H9 (cell line): Measurements from ENCODE around the gene TTLL1. TPM values are rescaled to one million over a fixed set of nuclear protein-coding genes. Genes with fewer than 3 reads are reported as not detected.

Experiments
- DNase-seq: peaks from one replicate; pipeline ENCODE4 v3.0.0-alpha.2; 2017
- H2AFZ ChIP-seq: one replicate; pipeline ENCODE4 v1.6.1; 2013; ENCODE audit warnings: mild to moderate bottlenecking, low read length, control low read depth, moderate library complexity
- H2AK5ac ChIP-seq: 2 replicates; pipeline ENCODE4 v1.6.1; 2013; ENCODE audit warnings: low read length, control low read depth, mixed read lengths; ENCODE audit not compliant: insufficient read length
- H2BK120ac ChIP-seq: one replicate; pipeline ENCODE4 v1.6.1; 2013; ENCODE audit warnings: low read depth, mild to moderate bottlenecking, low read length, control low read depth, inconsistent platforms; ENCODE audit not compliant: poor library complexity, severe bottlenecking
- H2BK12ac ChIP-seq: 2 replicates; pipeline ENCODE4 v1.6.1; 2013; ENCODE audit warnings: low read length, control low read depth, mixed read lengths, low read depth; ENCODE audit not compliant: insufficient read length
- H2BK15ac ChIP-seq: 2 replicates; pipeline ENCODE4 v1.6.1; 2013; ENCODE audit warnings: low read depth, low read length, control low read depth
- H2BK20ac ChIP-seq: one replicate; pipeline ENCODE4 v1.6.1; 2013; ENCODE audit warnings: low read depth, mild to moderate bottlenecking, low read length, control low read depth, inconsistent platforms; ENCODE audit not compliant: poor library complexity, severe bottlenecking
- H2BK5ac ChIP-seq: 2 replicates; pipeline ENCODE4 v1.6.1; 2013; ENCODE audit warnings: low read length, control low read depth, mixed read lengths; ENCODE audit not compliant: insufficient read length
- H3K14ac ChIP-seq: 2 replicates; pipeline ENCODE4 v1.6.1; 2013; ENCODE audit warnings: low read length, control low read depth; ENCODE audit not compliant: insufficient read depth
- H3K18ac ChIP-seq: 2 replicates; pipeline ENCODE4 v1.6.1; 2013; ENCODE audit warnings: low read depth, mild to moderate bottlenecking, mixed read lengths, low read length, control low read depth; ENCODE audit not compliant: insufficient read length
- H3K23ac ChIP-seq: 2 replicates; pipeline ENCODE4 v1.6.1; 2013; ENCODE audit warnings: low read length, control low read depth, mixed read lengths, low read depth; ENCODE audit not compliant: insufficient read length
- H3K23me2 ChIP-seq: 2 replicates; pipeline ENCODE4 v1.6.1; 2013; ENCODE audit warnings: low read depth, mild to moderate bottlenecking, mixed read lengths, low read length, control low read depth; ENCODE audit not compliant: insufficient read length, poor library complexity, severe bottlenecking
- H3K27ac ChIP-seq: 2 replicates; pipeline ENCODE4 v1.5.1; 2013; ENCODE audit warnings: low read length, control low read depth, mixed read lengths, low read depth; ENCODE audit not compliant: insufficient read length
- H3K27me3 ChIP-seq: 2 replicates; pipeline ENCODE4 v1.6.1; 2013; ENCODE audit warnings: low read length, control low read depth, inconsistent platforms; ENCODE audit not compliant: insufficient read depth
- H3K4ac ChIP-seq: 2 replicates; pipeline ENCODE4 v1.6.1; 2013; ENCODE audit warnings: low read depth, mild to moderate bottlenecking, control low read depth, inconsistent platforms, low read length, moderate library complexity
- H3K4me1 ChIP-seq: 2 replicates; pipeline ENCODE4 v1.6.1; 2013; ENCODE audit warnings: low read length, control low read depth, inconsistent platforms; ENCODE audit not compliant: insufficient read depth
- H3K4me2 ChIP-seq: 2 replicates; pipeline ENCODE4 v1.6.1; 2013; ENCODE audit warnings: low read length, control low read depth, mixed read lengths; ENCODE audit not compliant: insufficient read length, insufficient read depth
- H3K56ac ChIP-seq: 2 replicates; pipeline ENCODE4 v1.6.1; 2013; ENCODE audit warnings: low read depth, mild to moderate bottlenecking, mixed read lengths, low read length, control low read depth; ENCODE audit not compliant: insufficient read length
- H3K79me1 ChIP-seq: 2 replicates; pipeline ENCODE4 v1.6.1; 2013; ENCODE audit warnings: low read depth, mild to moderate bottlenecking, moderate library complexity, low read length, control low read depth, inconsistent platforms; ENCODE audit not compliant: insufficient read depth, poor library complexity, severe bottlenecking
- H3K79me2 ChIP-seq: 2 replicates; pipeline ENCODE4 v1.6.1; 2013; ENCODE audit warnings: low read length, control low read depth, inconsistent platforms; ENCODE audit not compliant: insufficient read depth
- H3K9ac ChIP-seq: 2 replicates; pipeline ENCODE4 v1.6.1; 2013; ENCODE audit warnings: low read length, control low read depth, mixed read lengths; ENCODE audit not compliant: insufficient read length; ENCODE audit errors: extremely low read depth
- H3K9me3 ChIP-seq: one replicate; pipeline ENCODE4 v1.6.1; 2013; ENCODE audit warnings: low read depth, low read length, inconsistent platforms; ENCODE audit not compliant: control insufficient read depth
- H3T11ph ChIP-seq: one replicate; pipeline ENCODE4 v1.6.1; 2013; ENCODE audit warnings: mild to moderate bottlenecking, low read length, control low read depth, inconsistent platforms
- H4K20me1 ChIP-seq: one replicate; pipeline ENCODE4 v1.6.1; 2013; ENCODE audit not compliant: control insufficient read depth, insufficient read length, insufficient read depth
- H4K5ac ChIP-seq: 2 replicates; pipeline ENCODE4 v1.6.1; 2013; ENCODE audit warnings: low read depth, mild to moderate bottlenecking, mixed read lengths, low read length, control low read depth; ENCODE audit not compliant: insufficient read length
- H4K8ac ChIP-seq: replicated peaks from 2 replicates; pipeline ENCODE4 v1.6.1; 2013; ENCODE audit warnings: low read length, control low read depth, mixed read lengths, low read depth; ENCODE audit not compliant: insufficient read length
- H4K91ac ChIP-seq: 2 replicates; pipeline ENCODE4 v1.6.1; 2013; ENCODE audit warnings: low read depth, mild to moderate bottlenecking, moderate library complexity, mixed read lengths, low read length, control low read depth; ENCODE audit not compliant: insufficient read length
- H3K27ac Mint-ChIP-seq, 3 experiments: 2 replicates in 2 of 3; 3 replicates in 1 of 3; pipeline ENCODE4 v1.8.0; 2020 to 2021; ENCODE audit warnings: mixed read lengths in 3 of 3, mild to moderate bottlenecking in 1 of 3, moderate library complexity in 1 of 3
- H3K27me3 Mint-ChIP-seq: 2 replicates; pipeline ENCODE4 v1.8.0; 2021; ENCODE audit warnings: low read depth, mild to moderate bottlenecking, moderate library complexity, mixed read lengths
- H3K36me3 Mint-ChIP-seq, 3 experiments: 2 replicates in 2 of 3; 3 replicates in 1 of 3; pipeline ENCODE4 v1.8.0; 2020 to 2021; ENCODE audit warnings: low read depth in 3 of 3, mixed read lengths in 3 of 3; ENCODE audit not compliant: insufficient read depth in 1 of 3
- H3K4me1 Mint-ChIP-seq, 2 experiments: 2 replicates each; pipeline ENCODE4 v1.8.0; 2020; ENCODE audit warnings: mixed read lengths in 2 of 2
- H3K4me3 Mint-ChIP-seq, 2 experiments: 2 replicates in 1 of 2; 3 replicates in 1 of 2; pipeline ENCODE4 v1.8.0; 2020 to 2021; ENCODE audit warnings: mild to moderate bottlenecking in 2 of 2, mixed read lengths in 2 of 2, moderate library complexity in 1 of 2
- H3K9me3 Mint-ChIP-seq, 2 experiments: 2 replicates in 1 of 2; 3 replicates in 1 of 2; pipeline ENCODE4 v1.8.0; 2020; ENCODE audit warnings: mild to moderate bottlenecking in 2 of 2, mixed read lengths in 2 of 2, moderate library complexity in 1 of 2
- WGBS: extraction: QIAGEN DNeasy Blood & Tissue Kit; methylation state at CpG from one replicate; pipeline ENCODE4 v1.1.7; 2013; ENCODE audit warnings: missing lambda C conversion rate, low lambda C conversion rate, mixed read lengths; ENCODE audit not compliant: insufficient read length; ENCODE audit errors: extremely low coverage; 5-methylcytosine and 5-hydroxymethylcytosine counted together
- total RNA-seq: library from RNA; stranded (reverse); gene quantifications from 2 replicates; pipeline ENCODE4 v1.2.1, GENCODE V29; 2021
- TF ChIP-seq, protein P1 (sequence below): fragments of 200-600 bp; sonication (generic); conservative IDR thresholded peaks from 3 replicates; pipeline ENCODE4 v1.8.0; 2021; ENCODE audit warnings: antibody characterized with exemption, mild to moderate bottlenecking

Gene TTLL1
- total RNA-seq, 1 experiment from 2014 or later, result 4.1 TPM

DNA sequence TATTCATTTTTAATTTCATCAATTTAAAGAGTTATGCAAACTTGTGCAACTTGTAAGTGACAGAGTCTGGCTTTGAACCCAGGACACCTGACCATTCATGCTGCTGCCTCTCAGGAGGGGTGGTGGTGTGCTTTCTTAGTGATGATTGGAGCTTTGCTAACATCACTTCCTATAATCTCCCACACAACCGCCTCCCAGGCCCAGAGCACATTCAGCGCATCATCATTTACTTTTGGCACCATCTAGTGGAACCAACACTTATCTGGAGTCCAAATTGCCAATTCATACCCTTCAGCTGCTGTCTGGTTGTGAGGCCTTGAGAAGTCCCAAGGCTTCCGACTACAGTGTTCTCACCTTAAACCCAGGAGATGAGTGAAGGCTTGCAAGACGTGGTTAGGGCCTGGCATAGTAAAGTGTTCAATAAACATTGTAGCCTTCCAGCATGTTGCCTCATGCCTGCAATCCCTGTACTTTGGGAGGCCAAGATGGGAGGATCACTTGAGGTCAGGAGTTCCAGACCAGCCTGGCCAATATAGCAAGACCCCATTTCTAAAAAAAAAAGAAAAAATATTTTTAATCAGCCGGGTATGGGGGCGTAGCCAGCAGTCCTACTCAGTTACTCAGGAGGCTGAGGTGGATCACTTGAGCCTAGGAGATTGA is 1.1 kb upstream of the TTLL1 start:
- Histone ChIP-seq H3K4me1 (no peaks in the 10 kb centered on the region), H3K9ac (no peak overlapping the region), H3T11ph (no peak overlapping the region), H2BK120ac (no peak overlapping the region), H3K27me3 (no peaks in the 10 kb centered on the region), H4K91ac (no peak overlapping the region), H4K5ac (no peak overlapping the region), H3K4ac (no peak overlapping the region), H3K27ac (no peak overlapping the region), H2BK12ac (no peak overlapping the region), H4K20me1 (no peaks in the 10 kb centered on the region), H2BK20ac (no peak overlapping the region), H3K23me2 (peaks cover 5% of the 10 kb centered on the region), H3K18ac (no peak overlapping the region), H3K23ac (no peak overlapping the region), H3K79me2 (no peaks in the 10 kb centered on the region), H2BK15ac (no peak overlapping the region), H2AFZ (no peak overlapping the region), H2AK5ac (no peak overlapping the region), H2BK5ac (no peak overlapping the region), H3K9me3 (no peaks in the 10 kb centered on the region), H3K14ac (no peak overlapping the region), H4K8ac (no peak overlapping the region), H3K4me2 (no peak overlapping the region), H3K56ac (no peak overlapping the region), H3K79me1 (no peaks in the 10 kb centered on the region)
- Mint-ChIP-seq H3K27ac (no peak overlapping the region; a peak in 1 of 7 replicates), H3K4me3 (peak overlapping the region; percentile 74 to 91; a peak in 4 of 5 replicates), H3K36me3 (peaks cover 0 to 4% (median under 1%) of the 10 kb centered on the region in 3 experiments; a peak in 4 of 7 replicates), H3K9me3 (no peaks in the 10 kb centered on the region; a peak in 2 of 5 replicates), H3K4me1 (peaks cover 6 to 23% of the 10 kb centered on the region in 2 experiments; a peak in 3 of 4 replicates), H3K27me3 (no peaks in the 10 kb centered on the region)
- TF ChIP-seq, protein P1, sequence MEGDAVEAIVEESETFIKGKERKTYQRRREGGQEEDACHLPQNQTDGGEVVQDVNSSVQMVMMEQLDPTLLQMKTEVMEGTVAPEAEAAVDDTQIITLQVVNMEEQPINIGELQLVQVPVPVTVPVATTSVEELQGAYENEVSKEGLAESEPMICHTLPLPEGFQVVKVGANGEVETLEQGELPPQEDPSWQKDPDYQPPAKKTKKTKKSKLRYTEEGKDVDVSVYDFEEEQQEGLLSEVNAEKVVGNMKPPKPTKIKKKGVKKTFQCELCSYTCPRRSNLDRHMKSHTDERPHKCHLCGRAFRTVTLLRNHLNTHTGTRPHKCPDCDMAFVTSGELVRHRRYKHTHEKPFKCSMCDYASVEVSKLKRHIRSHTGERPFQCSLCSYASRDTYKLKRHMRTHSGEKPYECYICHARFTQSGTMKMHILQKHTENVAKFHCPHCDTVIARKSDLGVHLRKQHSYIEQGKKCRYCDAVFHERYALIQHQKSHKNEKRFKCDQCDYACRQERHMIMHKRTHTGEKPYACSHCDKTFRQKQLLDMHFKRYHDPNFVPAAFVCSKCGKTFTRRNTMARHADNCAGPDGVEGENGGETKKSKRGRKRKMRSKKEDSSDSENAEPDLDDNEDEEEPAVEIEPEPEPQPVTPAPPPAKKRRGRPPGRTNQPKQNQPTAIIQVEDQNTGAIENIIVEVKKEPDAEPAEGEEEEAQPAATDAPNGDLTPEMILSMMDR, result no peak
- no peak for DNase-seq
- no CpG with 5 or more reads among the region's 6 CpGs for WGBS
